Measurements from ENCODE around the gene DYNC1I1. TPM values are rescaled to one million over a fixed set of nuclear protein-coding genes. Genes with fewer than 3 reads are reported as not detected.

The DYNC1I1 gene
- total RNA-seq, 1 donor from 2014 or later, result not detected

- FAIRE-seq, result no peak
- TF ChIP-seq CTCF (IDR thresholded peaks at IDR 0.05; ENCODE audit: insufficient read depth, low read length, severe bottlenecking), result no peak
- peak; percentile 91 for DNase-seq (ENCODE audit: low read depth)
- H3K4me3 ChIP-seq (ENCODE audit: low read depth, low read length), result no peak overlapping the region
- no peaks in the 10 kb centered on the region for H3K36me3 ChIP-seq (ENCODE audit: control insufficient read depth, insufficient read depth, low read length)
- H3K27me3 ChIP-seq (ENCODE audit: control insufficient read depth, insufficient read depth, low read length), result no peaks in the 10 kb centered on the region
These were observed 316.2 kb downstream of the DYNC1I1 start for GRCh38 chr7:96088579-96088978.

- Histone ChIP-seq H3K27me3 (ENCODE audit: control insufficient read depth, insufficient read depth, low read length) (no peaks in the 10 kb centered on the region), H3K36me3 (ENCODE audit: control insufficient read depth, insufficient read depth, low read length) (no peaks in the 10 kb centered on the region), H3K4me3 (ENCODE audit: low read depth, low read length) (no peak overlapping the region)
- no peak for FAIRE-seq
- no peak for DNase-seq (ENCODE audit: low read depth)
- TF ChIP-seq CTCF (IDR thresholded peaks at IDR 0.05; ENCODE audit: insufficient read depth, low read length, severe bottlenecking), result no peak
These were observed 317.2 kb downstream of the DYNC1I1 start for GRCh38 chr7:96089511-96089910.

- H3K36me3 ChIP-seq (ENCODE audit: control insufficient read depth, insufficient read depth, low read length), result no peaks in the 10 kb centered on the region
- no peaks in the 10 kb centered on the region for H3K27me3 ChIP-seq (ENCODE audit: control insufficient read depth, insufficient read depth, low read length)
- TF ChIP-seq CTCF (IDR thresholded peaks at IDR 0.05; ENCODE audit: insufficient read depth, low read length, severe bottlenecking), result no peak
- DNase-seq (ENCODE audit: low read depth) (no peak), FAIRE-seq (no peak)
- no peak overlapping the region for H3K4me3 ChIP-seq (ENCODE audit: low read depth, low read length)
These were observed 318.4 kb downstream of the DYNC1I1 start for GRCh38 chr7:96090756-96091155.

- FAIRE-seq (no peak), DNase-seq (ENCODE audit: low read depth) (peak; percentile 87)
- TF ChIP-seq CTCF (IDR thresholded peaks at IDR 0.05; ENCODE audit: insufficient read depth, low read length, severe bottlenecking), result no peak
- no peaks in the 10 kb centered on the region for H3K27me3 ChIP-seq (ENCODE audit: control insufficient read depth, insufficient read depth, low read length)
- no peak overlapping the region for H3K4me3 ChIP-seq (ENCODE audit: low read depth, low read length)
- no peaks in the 10 kb centered on the region for H3K36me3 ChIP-seq (ENCODE audit: control insufficient read depth, insufficient read depth, low read length)
These were observed 321.1 kb downstream of the DYNC1I1 start for GRCh38 chr7:96093435-96093834.

- DNase-seq (ENCODE audit: low read depth) (no peak), FAIRE-seq (no peak)
- Histone ChIP-seq H3K27me3 (ENCODE audit: control insufficient read depth, insufficient read depth, low read length) (no peaks in the 10 kb centered on the region), H3K4me3 (ENCODE audit: low read depth, low read length) (no peak overlapping the region), H3K36me3 (ENCODE audit: control insufficient read depth, insufficient read depth, low read length) (no peaks in the 10 kb centered on the region)
- no peak for TF ChIP-seq CTCF (IDR thresholded peaks at IDR 0.05; ENCODE audit: insufficient read depth, low read length, severe bottlenecking)
These were observed 325.5 kb downstream of the DYNC1I1 start for GRCh38 chr7:96097835-96098234.

- no peak for FAIRE-seq
- no peak for DNase-seq (ENCODE audit: low read depth)
- no peak overlapping the region for H3K4me3 ChIP-seq (ENCODE audit: low read depth, low read length)
- no peaks in the 10 kb centered on the region for H3K36me3 ChIP-seq (ENCODE audit: control insufficient read depth, insufficient read depth, low read length)
- H3K27me3 ChIP-seq (ENCODE audit: control insufficient read depth, insufficient read depth, low read length), result no peaks in the 10 kb centered on the region
- no peak for TF ChIP-seq CTCF (IDR thresholded peaks at IDR 0.05; ENCODE audit: insufficient read depth, low read length, severe bottlenecking)
These were observed 328.4 kb downstream of the DYNC1I1 start for GRCh38 chr7:96100737-96101136.

Data from bronchial epithelial cell (primary cell).